ENCODE results near the gene KYNU.
A peak's percentile ranks its signal among the peaks of the same experiment; 100 is the strongest.

The KYNU gene

DNA sequence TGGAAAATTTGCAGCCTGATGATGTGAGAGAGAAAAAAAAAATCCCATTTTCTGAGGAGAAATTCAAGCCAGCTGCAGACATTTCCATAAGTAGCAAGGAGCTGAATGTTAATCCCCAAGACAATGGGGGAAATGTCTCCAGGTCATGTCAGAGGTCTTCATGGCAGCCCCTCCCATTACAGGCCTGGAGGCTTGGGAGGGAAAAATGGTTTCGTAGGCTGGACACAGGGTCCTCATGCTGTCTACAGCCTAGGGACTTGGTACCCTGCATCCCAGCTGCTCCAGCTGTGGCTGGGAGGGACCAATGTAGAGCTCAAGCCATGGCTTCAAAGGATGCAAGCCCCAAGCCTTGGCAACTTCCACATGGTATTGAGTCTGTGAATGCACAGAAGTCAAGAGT, 198.2 kb downstream of the KYNU start:
- H3K4me3 ChIP-seq (ENCODE audit: low read length): no peak overlapping the region
- TF ChIP-seq, protein P1, sequence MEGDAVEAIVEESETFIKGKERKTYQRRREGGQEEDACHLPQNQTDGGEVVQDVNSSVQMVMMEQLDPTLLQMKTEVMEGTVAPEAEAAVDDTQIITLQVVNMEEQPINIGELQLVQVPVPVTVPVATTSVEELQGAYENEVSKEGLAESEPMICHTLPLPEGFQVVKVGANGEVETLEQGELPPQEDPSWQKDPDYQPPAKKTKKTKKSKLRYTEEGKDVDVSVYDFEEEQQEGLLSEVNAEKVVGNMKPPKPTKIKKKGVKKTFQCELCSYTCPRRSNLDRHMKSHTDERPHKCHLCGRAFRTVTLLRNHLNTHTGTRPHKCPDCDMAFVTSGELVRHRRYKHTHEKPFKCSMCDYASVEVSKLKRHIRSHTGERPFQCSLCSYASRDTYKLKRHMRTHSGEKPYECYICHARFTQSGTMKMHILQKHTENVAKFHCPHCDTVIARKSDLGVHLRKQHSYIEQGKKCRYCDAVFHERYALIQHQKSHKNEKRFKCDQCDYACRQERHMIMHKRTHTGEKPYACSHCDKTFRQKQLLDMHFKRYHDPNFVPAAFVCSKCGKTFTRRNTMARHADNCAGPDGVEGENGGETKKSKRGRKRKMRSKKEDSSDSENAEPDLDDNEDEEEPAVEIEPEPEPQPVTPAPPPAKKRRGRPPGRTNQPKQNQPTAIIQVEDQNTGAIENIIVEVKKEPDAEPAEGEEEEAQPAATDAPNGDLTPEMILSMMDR (IDR thresholded peaks at IDR 0.05; ENCODE audit: insufficient read depth, low read depth, low read length, missing control alignments): no peak
- no peak for DNase-seq (ENCODE audit: low read depth)

DNA sequence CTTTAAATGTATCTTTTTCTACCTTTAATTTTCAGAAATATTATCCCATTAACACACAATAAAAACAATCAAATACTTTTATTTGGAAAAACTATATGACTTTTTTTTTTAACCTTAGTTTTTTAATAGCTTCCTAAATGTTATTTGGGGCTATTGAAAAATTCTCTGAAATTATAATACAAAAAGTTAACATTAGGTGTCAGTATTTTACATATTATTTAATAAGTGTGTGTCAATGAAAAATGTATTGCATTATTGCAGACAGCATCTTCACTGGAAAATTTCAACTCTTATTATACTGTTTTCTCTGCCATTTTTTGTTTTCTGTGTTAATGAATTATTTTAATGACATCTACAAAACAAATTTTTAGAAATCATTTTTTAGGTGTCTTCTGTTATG, 200.6 kb downstream of the KYNU start:
- DNase-seq (ENCODE audit: low read depth): no peak
- H3K4me3 ChIP-seq (ENCODE audit: low read length): no peak overlapping the region
- TF ChIP-seq, protein P1 (IDR thresholded peaks at IDR 0.05; ENCODE audit: insufficient read depth, low read depth, low read length, missing control alignments): no peak

DNA sequence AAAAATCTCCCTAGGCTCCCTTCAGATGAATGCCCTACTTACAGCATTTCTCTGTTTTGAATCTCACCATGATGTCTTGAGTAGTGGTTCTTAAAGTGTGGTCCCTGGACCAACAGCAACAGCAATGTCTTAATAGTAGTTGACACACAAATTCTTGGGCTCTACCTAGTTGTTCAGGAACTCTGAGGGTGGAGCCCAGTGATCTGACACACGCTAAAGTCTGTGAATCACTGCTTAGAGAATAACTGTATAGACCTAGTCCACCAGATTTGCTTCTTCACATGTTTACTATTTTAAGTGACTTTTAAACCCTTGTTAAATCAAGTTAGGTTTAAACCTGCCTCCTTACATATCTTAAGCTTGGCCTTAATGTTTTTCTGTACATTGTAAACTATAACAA, 204.2 kb downstream of the KYNU start:
- TF ChIP-seq, protein P1 (IDR thresholded peaks at IDR 0.05; ENCODE audit: insufficient read depth, low read depth, low read length, missing control alignments): no peak
- no peak overlapping the region for H3K4me3 ChIP-seq (ENCODE audit: low read length)
- DNase-seq (ENCODE audit: low read depth): peak; percentile 77

DNA sequence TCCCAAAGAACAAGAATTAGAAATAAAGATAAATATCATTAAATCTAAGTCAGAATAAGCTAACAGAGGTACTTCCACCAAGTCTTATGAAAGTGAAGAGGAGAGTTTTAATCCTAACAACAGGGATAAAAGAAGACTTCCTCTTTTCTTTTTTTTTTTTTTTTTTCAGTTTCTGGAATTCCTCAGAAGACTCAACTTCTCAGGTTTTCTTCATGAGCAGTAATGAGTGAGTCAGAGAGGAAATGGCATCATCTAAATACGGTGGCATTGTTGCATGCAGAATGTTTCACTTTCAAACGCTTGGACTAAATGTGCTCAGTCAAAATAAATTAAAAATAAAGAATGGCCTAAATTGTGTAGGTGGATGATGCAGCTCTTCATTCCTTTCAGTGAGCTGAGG, 206.2 kb downstream of the KYNU start:
- TF ChIP-seq, protein P1 (IDR thresholded peaks at IDR 0.05; ENCODE audit: insufficient read depth, low read depth, low read length, missing control alignments): no peak
- DNase-seq (ENCODE audit: low read depth): peak; percentile 83
- no peak overlapping the region for H3K4me3 ChIP-seq (ENCODE audit: low read length)

DNA sequence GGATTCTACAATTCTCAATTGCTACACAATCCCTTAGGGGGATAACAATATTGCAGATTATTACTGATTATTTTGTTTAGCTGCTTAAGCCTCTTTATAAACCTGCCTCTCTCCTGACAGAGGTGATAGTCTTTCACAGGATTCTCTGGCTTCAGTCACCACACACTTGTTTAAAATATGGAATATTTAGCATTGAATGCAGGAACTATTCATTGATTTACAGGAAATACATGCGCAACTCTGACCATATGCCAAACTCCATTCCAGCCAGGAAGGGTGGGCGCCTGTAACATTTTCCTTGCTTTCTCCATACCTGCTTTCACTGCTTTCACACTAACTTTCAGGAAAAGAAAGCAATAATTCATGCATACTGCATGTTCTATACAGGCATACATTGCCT, 207.0 kb downstream of the KYNU start:
- TF ChIP-seq, protein P1 (IDR thresholded peaks at IDR 0.05; ENCODE audit: insufficient read depth, low read depth, low read length, missing control alignments): no peak
- H3K4me3 ChIP-seq (ENCODE audit: low read length): no peak overlapping the region
- DNase-seq (ENCODE audit: low read depth): no peak

DNA sequence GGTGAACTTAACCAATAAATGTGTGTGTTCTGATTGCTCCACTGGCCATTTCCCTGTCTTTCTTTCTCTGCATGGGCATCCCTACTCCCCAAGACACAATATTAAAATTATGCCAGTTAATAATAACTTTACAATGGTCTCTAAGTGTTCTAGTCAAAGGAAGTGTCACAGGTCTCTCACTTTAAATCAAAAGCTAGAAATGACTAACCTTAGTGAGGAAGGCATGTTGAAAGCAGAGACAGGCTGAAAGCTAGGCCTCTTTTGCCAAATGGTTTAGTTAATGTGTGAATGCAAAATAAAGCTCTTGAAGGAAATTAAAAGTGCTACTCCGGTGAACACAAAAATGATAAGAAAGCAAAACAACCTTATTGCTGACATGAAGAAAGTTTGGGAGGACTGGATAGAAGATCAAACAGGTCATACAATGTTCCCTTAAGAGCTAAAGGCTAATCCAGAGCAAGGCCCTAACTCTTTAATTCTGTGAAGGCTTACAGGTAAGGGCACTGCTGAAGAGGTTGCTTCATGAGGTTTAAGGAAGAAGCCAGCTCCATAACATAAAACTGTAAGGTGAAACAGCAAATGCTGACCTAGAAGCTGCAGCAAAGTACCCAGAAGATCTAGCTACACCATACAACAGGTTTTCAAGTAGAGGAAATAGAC, 207.8 kb downstream of the KYNU start:
- DNase-seq (ENCODE audit: low read depth): no peak
- TF ChIP-seq, protein P1 (IDR thresholded peaks at IDR 0.05; ENCODE audit: insufficient read depth, low read depth, low read length, missing control alignments): no peak
- H3K4me3 ChIP-seq (ENCODE audit: low read length): no peak overlapping the region

DNA sequence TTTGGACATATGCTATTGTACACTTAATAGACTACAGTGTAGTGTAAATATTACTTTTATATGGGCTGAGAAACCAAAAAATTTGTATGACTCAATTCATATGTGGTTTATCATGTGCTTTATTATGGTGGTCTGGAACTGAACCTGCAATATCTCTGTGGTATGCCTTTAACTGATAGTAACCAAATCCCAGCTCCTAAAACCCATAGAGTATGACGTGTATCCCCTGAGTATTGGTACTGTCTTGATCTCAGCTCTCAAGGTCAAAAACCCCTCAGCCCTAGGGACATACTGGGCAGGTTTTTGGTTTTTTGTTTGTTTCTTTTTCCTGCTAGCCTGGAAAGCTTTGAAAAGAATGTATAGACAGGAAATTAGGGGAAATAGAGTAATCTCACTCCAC, 209.6 kb downstream of the KYNU start:
- DNase-seq (ENCODE audit: low read depth): no peak
- no peak overlapping the region for H3K4me3 ChIP-seq (ENCODE audit: low read length)
- TF ChIP-seq, protein P1 (IDR thresholded peaks at IDR 0.05; ENCODE audit: insufficient read depth, low read depth, low read length, missing control alignments): no peak
